GM12874 (cell line): ENCODE measurements around the gene KIF5C.

Experiments used
- CTCF ChIP-seq: IDR thresholded peaks from 2 replicates; pipeline ENCODE4 v1.5.1; 2011; ENCODE audit warnings: low read depth, mild to moderate bottlenecking, control low read depth, low read length, moderate library complexity; ENCODE audit not compliant: insufficient read depth

Gene KIF5C

GRCh38 chr2:148901142-148901541, 26.1 kb downstream of the KIF5C start:
- no peak for TF ChIP-seq CTCF

GRCh38 chr2:148902798-148903197, 27.8 kb downstream of the KIF5C start:
- TF ChIP-seq CTCF, result no peak

- no peak for TF ChIP-seq CTCF
These were observed 28.3 kb downstream of the KIF5C start for GRCh38 chr2:148903294-148903693.

GRCh38 chr2:148903979-148904378, 29.0 kb downstream of the KIF5C start:
- no peak for TF ChIP-seq CTCF

GRCh38 chr2:148906124-148906523, 31.1 kb downstream of the KIF5C start:
- no peak for TF ChIP-seq CTCF

GRCh38 chr2:148907085-148907785, 32.2 kb downstream of the KIF5C start:
- no peak for TF ChIP-seq CTCF

GRCh38 chr2:148909114-148909513, 34.1 kb downstream of the KIF5C start:
- TF ChIP-seq CTCF, result no peak
